ENCODE measurements around the gene ACSM5. TPM values are rescaled to one million over a fixed set of nuclear protein-coding genes. Genes with fewer than 3 reads are reported as not detected.

ACSM5 gene, protein sequence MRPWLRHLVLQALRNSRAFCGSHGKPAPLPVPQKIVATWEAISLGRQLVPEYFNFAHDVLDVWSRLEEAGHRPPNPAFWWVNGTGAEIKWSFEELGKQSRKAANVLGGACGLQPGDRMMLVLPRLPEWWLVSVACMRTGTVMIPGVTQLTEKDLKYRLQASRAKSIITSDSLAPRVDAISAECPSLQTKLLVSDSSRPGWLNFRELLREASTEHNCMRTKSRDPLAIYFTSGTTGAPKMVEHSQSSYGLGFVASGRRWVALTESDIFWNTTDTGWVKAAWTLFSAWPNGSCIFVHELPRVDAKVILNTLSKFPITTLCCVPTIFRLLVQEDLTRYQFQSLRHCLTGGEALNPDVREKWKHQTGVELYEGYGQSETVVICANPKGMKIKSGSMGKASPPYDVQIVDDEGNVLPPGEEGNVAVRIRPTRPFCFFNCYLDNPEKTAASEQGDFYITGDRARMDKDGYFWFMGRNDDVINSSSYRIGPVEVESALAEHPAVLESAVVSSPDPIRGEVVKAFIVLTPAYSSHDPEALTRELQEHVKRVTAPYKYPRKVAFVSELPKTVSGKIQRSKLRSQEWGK
- 1 to 10 TPM in 2 of 4 donors, under 1 TPM in 2; 0.67 to 5.0 (median 2.0) TPM for total RNA-seq

DNA sequence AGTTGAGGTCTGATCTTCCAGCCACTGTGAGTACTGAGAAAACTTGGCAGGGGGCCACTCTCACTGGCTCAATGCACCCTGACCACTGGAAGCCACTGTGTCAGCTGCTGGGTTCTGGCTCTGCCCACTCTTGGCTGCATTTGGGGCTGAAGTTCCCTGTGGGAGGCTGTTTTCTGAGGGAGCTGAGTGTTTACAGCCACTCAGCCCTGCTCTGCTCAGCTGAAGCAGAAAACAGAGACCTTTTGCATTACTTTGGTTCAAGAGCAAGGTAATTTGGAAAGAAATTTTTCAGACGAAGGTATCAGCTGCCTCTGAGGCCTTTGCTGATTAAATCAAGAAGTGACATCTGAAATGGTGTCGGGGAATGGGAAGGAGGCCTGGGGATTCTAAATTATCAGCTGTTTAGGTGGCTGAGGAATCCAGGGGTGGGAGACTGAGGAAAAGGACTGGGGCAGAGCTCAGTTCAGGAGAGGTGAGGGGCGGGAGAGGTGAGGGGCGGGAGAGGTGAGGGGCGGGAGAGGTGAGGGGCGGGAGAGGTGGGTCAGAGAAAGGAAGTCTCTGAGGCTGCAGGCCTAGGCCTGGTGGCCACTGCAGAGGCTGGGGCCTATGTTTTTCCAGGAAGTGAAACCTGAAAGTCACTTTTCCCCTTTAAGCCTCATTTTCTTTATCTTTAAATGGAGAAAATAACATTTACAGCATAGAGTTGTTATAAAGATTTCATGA lies at the start of gene ACSM5:
TSS of gene ACSM5 (plus strand) at position 137 of the 723 bp plus-strand sequence. CDS start 1,951 bp downstream, outside the sequence.
- no peaks in the 10 kb centered on the region for H3K9me3 ChIP-seq
- H3K36me3 ChIP-seq: no peaks in the 10 kb centered on the region
- TF ChIP-seq, protein P1, sequence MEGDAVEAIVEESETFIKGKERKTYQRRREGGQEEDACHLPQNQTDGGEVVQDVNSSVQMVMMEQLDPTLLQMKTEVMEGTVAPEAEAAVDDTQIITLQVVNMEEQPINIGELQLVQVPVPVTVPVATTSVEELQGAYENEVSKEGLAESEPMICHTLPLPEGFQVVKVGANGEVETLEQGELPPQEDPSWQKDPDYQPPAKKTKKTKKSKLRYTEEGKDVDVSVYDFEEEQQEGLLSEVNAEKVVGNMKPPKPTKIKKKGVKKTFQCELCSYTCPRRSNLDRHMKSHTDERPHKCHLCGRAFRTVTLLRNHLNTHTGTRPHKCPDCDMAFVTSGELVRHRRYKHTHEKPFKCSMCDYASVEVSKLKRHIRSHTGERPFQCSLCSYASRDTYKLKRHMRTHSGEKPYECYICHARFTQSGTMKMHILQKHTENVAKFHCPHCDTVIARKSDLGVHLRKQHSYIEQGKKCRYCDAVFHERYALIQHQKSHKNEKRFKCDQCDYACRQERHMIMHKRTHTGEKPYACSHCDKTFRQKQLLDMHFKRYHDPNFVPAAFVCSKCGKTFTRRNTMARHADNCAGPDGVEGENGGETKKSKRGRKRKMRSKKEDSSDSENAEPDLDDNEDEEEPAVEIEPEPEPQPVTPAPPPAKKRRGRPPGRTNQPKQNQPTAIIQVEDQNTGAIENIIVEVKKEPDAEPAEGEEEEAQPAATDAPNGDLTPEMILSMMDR (IDR thresholded peaks at IDR 0.05): no peak
- no peak for TF ChIP-seq POLR2A (IDR thresholded peaks at IDR 0.05)
- peak within 1 kb of the TSS in 1 of 4 donors; percentile 14 for H3K4me3 ChIP-seq
- H3K4me1 ChIP-seq: no peaks in the 10 kb centered on the region
- peak within 1 kb of the TSS in 1 of 4 donors; percentile 43 for H3K27ac ChIP-seq
- no peaks in the 10 kb centered on the region for H3K27me3 ChIP-seq
- DNase-seq: no peak

DNA sequence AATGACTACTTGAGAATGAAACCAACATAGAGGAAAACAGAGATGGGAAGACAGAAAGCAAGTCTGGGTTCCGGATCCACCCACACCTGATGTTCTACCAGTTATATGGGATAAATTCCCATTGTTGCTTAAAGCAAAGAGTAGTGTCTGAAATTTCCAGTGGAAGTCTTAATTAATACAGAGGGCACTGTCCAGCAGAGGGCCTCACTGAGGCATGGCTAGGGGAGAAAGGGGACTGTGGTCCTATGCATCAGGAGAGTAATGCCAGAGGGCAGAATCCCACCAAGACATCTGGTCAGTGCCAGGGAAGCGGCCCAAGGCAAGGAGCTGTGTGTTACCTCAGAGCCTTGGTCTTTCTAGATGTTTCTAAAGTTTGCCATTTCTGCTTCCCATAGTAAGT lies 49.3 kb upstream of the ACSM5 start:
- H3K36me3 ChIP-seq: no peaks in the 10 kb centered on the region
- no peaks in the 10 kb centered on the region for H3K4me1 ChIP-seq
- H3K4me3 ChIP-seq: no peak overlapping the region
- no peaks in the 10 kb centered on the region for H3K9me3 ChIP-seq
- no peaks in the 10 kb centered on the region for H3K27me3 ChIP-seq
- TF ChIP-seq, protein P1 (IDR thresholded peaks at IDR 0.05): no peak
- no peak for TF ChIP-seq POLR2A (IDR thresholded peaks at IDR 0.05)
- no peak for DNase-seq
- no peak overlapping the region for H3K27ac ChIP-seq

DNA sequence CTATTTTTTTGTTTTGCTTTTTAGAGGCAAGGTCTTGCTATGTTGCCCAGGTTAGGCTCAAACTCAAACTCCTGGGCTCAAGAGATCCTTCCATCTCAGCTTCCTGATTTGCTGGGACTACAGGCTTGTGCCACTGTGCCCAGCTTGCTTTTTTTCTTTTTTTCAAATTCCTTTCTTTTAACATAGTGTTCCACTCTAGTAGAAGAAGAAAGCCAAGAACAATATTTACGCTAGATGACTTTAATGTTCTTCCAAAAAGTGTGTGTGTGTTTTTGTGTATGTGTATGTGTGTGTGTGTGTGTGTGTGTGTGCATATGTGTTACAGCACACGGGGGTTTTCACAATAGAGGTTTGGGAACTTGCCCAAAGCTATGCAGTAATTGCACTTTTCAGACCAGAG lies 46.1 kb upstream of the ACSM5 start:
- no peaks in the 10 kb centered on the region for H3K27me3 ChIP-seq
- H3K36me3 ChIP-seq: no peaks in the 10 kb centered on the region
- H3K9me3 ChIP-seq: no peaks in the 10 kb centered on the region
- TF ChIP-seq POLR2A (IDR thresholded peaks at IDR 0.05): no peak
- TF ChIP-seq, protein P1 (IDR thresholded peaks at IDR 0.05): no peak
- no peak overlapping the region for H3K27ac ChIP-seq
- no peak for DNase-seq
- no peaks in the 10 kb centered on the region for H3K4me1 ChIP-seq
- no peak overlapping the region for H3K4me3 ChIP-seq

DNA sequence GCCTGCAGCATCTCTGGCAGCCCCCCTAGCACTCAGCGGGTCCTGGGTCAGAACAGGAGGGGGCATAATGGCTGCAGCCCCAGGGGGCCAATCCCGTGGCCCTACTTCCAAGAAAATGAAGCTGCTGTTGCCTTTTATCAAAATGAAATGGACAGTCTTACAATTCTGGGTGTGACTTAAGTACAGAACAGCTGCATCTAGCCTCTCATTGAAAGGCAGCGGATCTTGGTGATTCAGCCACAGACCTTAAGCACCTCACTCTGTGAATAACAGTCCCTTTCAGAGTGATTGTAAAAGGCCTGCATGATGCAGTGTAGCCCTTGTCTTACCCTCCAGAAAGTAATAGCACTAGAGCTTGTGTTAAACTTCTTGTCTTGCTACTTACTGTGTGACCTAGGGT lies 45.3 kb upstream of the ACSM5 start:
- TF ChIP-seq, protein P1 (IDR thresholded peaks at IDR 0.05): no peak
- TF ChIP-seq POLR2A (IDR thresholded peaks at IDR 0.05): no peak
- no peaks in the 10 kb centered on the region for H3K27me3 ChIP-seq
- no peak overlapping the region for H3K27ac ChIP-seq
- H3K4me3 ChIP-seq: no peak overlapping the region
- no peaks in the 10 kb centered on the region for H3K36me3 ChIP-seq
- no peaks in the 10 kb centered on the region for H3K9me3 ChIP-seq
- no peak for DNase-seq
- no peaks in the 10 kb centered on the region for H3K4me1 ChIP-seq

DNA sequence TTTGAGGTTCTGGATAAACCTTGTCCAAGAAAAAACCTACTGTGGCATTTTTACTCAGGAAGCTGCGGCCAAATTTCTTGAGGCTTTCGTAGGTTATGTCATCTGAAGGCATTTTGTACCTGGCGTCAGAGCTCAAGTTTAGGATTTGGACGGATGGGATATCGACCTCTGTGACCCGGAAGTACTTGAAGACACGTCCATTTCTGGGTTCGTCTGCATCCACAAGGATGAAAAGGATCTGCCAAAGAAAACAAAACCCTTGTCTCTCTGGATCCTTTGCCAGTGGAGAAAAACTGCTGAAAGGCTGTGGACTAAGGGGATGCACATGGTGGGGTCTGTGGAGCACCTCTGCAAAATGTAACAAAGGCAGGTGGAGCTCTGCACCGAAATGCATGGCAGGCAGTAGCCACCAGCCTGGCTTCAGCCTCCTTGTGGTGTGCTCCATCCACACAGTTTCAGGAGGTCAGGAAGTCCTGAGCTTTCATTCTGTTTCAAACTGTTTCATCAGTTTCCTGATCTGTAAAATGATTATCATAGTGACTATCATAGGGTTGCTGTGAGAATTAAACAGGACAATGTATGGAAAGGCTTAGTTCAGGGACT lies 39.8 kb upstream of the ACSM5 start:
- Histone ChIP-seq H3K4me1 (no peaks in the 10 kb centered on the region), H3K9me3 (no peaks in the 10 kb centered on the region), H3K27ac (no peak overlapping the region), H3K27me3 (no peaks in the 10 kb centered on the region), H3K4me3 (no peak overlapping the region), H3K36me3 (no peaks in the 10 kb centered on the region)
- TF ChIP-seq, protein P1 (IDR thresholded peaks at IDR 0.05): no peak
- no peak for TF ChIP-seq POLR2A (IDR thresholded peaks at IDR 0.05)
- DNase-seq: no peak

Data from Peyer's patch (tissue), 4 donors.